Suprapubic skin (tissue), 4 donors: ENCODE measurements around the gene ABHD16B. TPM values are rescaled to one million over a fixed set of nuclear protein-coding genes. Genes with fewer than 3 reads are reported as not detected.
A peak's percentile ranks its signal among the peaks of the same experiment; 100 is the strongest.

Source experiments
- DNase-seq, 2 donors: peaks; one replicate each; pipeline ENCODE4 v3.0.0-alpha.2; 2019; ENCODE audit warnings: low spot score in 2 of 2
- H3K27ac ChIP-seq: fragments of 200-600 bp; sonication (generic); one replicate; pipeline ENCODE4 v1.5.1; 2019
- H3K27me3 ChIP-seq: fragments of 200-600 bp; sonication (generic); one replicate; pipeline ENCODE4 v1.5.1; 2019
- H3K36me3 ChIP-seq: fragments of 200-600 bp; sonication (generic); one replicate; pipeline ENCODE4 v1.5.1; 2019
- H3K4me1 ChIP-seq: fragments of 200-600 bp; sonication (generic); one replicate; pipeline ENCODE4 v1.5.1; 2019
- H3K4me3 ChIP-seq: fragments of 200-600 bp; sonication (generic); one replicate; pipeline ENCODE4 v1.5.1; 2019; ENCODE audit warnings: mild to moderate bottlenecking
- H3K9me3 ChIP-seq: fragments of 200-600 bp; sonication (generic); one replicate; pipeline ENCODE4 v1.5.1; 2019
- EP300 ChIP-seq: sonication (generic); formaldehyde crosslinking; IDR thresholded peaks from one replicate; pipeline ENCODE4 v1.6.1; 2017; ENCODE audit warnings: antibody characterized with exemption
- POLR2A ChIP-seq, 2 donors: fragments of 450-650 bp; IDR thresholded peaks; one replicate each; pipeline ENCODE4 v1.6.1; 2017; ENCODE audit warnings: antibody characterized with exemption in 2 of 2, mild to moderate bottlenecking in 2 of 2, moderate library complexity in 2 of 2
- POLR2AphosphoS5 ChIP-seq, 3 donors: sonication (generic); formaldehyde crosslinking; IDR thresholded peaks; one replicate each; pipeline ENCODE4 v1.6.1; 2017; ENCODE audit warnings: antibody characterized with exemption in 3 of 3
- WGBS: methylation state at CpG from one replicate; pipeline ENCODE4 v1.1.5; 2018; 5-methylcytosine and 5-hydroxymethylcytosine counted together
- total RNA-seq, 4 donors: library from RNA; depleted of rRNA; stranded (reverse); fragments of >200 nt; gene quantifications; one replicate each; pipeline ENCODE4 v1.1.0, GENCODE V29; 2016
- TF ChIP-seq, protein P1 (sequence below), 2 donors: fragments of 200-600 bp in 1 of 2; fragments of 450-650 bp in 1 of 2; sonication (generic) in 1 of 2; IDR thresholded peaks; one replicate each; pipeline ENCODE4 v1.5.1; 2016 to 2019; ENCODE audit warnings: antibody characterized with exemption in 2 of 2, mild to moderate bottlenecking in 1 of 2, moderate library complexity in 1 of 2

The ABHD16B gene
- total RNA-seq, 4 donors from 2014 or later, result not detected

- TF ChIP-seq POLR2A (IDR thresholded peaks at IDR 0.05) (no peak), POLR2AphosphoS5 (IDR thresholded peaks at IDR 0.05) (no peak), EP300 (no peak)
- TF ChIP-seq, protein P1, sequence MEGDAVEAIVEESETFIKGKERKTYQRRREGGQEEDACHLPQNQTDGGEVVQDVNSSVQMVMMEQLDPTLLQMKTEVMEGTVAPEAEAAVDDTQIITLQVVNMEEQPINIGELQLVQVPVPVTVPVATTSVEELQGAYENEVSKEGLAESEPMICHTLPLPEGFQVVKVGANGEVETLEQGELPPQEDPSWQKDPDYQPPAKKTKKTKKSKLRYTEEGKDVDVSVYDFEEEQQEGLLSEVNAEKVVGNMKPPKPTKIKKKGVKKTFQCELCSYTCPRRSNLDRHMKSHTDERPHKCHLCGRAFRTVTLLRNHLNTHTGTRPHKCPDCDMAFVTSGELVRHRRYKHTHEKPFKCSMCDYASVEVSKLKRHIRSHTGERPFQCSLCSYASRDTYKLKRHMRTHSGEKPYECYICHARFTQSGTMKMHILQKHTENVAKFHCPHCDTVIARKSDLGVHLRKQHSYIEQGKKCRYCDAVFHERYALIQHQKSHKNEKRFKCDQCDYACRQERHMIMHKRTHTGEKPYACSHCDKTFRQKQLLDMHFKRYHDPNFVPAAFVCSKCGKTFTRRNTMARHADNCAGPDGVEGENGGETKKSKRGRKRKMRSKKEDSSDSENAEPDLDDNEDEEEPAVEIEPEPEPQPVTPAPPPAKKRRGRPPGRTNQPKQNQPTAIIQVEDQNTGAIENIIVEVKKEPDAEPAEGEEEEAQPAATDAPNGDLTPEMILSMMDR (IDR thresholded peaks at IDR 0.05), result no peak
- peak overlapping the region; percentile 71 for H3K4me3 ChIP-seq
- H3K4me1 ChIP-seq, result peaks cover 43% of the 10 kb centered on the region
These were observed 35.2 kb downstream of the ABHD16B start for GRCh38 chr20:63896264-63897105.

DNA sequence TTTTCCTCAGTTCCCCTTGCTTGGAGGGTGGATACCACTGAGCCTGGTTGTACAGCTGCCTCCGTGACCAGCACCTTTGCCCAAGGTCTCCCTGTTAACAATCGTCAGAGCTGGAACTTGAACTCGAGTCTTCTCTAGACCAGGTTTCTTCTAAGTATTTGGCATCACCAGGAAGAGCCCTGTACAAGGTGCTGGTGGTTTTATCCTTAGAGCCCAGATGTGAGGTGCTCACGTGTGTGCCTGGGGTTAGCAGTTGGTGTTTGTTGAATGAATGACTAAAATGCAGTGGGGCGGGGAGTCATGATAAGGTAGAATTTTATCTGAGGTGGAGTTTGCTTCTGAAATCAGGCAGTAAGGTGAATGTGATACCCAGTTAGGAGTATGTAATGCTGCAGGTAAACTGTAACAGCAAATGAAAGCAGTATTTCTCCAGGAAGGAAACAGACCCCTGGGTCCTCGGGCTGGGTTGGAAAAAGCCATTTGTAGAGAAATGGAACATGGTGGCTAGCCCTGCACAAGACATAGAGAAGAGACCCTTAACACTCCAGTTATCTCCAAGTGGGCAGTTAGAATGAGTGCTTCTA lies 36.8 kb downstream of the ABHD16B start:
- H3K27ac ChIP-seq, result no peak overlapping the region
- no peak for TF ChIP-seq POLR2AphosphoS5 (IDR thresholded peaks at IDR 0.05)
- no peak for TF ChIP-seq EP300
- no peak for TF ChIP-seq POLR2A (IDR thresholded peaks at IDR 0.05)
- no peaks in the 10 kb centered on the region for H3K36me3 ChIP-seq
- no peaks in the 10 kb centered on the region for H3K9me3 ChIP-seq
- 94% methylated on average over 6 of the region's 6 CpGs for WGBS
- H3K4me3 ChIP-seq, result no peak overlapping the region
- no peaks in the 10 kb centered on the region for H3K27me3 ChIP-seq
- DNase-seq, result no peak
- peaks cover 43% of the 10 kb centered on the region for H3K4me1 ChIP-seq

More at GRCh38 chr20:63896264-63897105, 35.2 kb downstream of the ABHD16B start:
- H3K9me3 ChIP-seq, result no peaks in the 10 kb centered on the region
- no peak for DNase-seq
- no peaks in the 10 kb centered on the region for H3K27me3 ChIP-seq
- WGBS, result 13% methylated on average over 18 of the region's 18 CpGs
- peaks cover 5% of the 10 kb centered on the region for H3K36me3 ChIP-seq
- H3K27ac ChIP-seq, result peak overlapping the region; percentile 90

DNA sequence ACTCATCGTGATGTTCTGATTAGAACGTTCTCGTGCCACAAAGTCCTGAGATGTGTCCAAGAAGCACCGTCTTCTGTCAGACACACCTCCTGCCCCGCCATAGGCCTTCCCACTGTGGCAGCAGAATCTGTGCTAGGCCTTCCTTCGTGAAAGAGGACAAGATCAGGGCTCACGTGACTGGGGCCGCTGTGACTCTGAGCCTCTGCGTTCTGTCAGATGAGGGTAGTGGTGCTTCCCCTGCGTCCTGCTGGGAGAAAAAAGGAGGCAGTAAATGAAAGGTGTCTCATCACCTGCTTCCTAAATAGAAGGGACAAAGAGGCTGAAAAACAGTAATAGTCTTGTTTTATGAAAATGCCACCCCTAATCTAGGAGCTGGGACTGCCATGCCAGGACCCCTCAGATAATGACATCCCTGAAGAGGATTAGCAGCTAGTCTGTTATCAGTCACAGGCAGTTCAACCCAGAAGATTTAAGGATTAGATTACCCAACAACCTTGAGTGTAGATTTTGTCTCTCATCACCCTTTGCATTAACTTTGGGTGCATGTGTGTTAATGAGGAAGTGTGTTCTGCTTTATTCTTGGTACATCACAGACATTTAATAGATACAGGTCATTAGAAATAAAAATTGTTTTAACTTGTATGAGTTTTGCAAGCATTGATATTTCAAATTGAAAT lies 37.7 kb downstream of the ABHD16B start:
- TF ChIP-seq, protein P1 (IDR thresholded peaks at IDR 0.05), result no peak
- TF ChIP-seq POLR2AphosphoS5 (IDR thresholded peaks at IDR 0.05), result no peak
- TF ChIP-seq POLR2A (IDR thresholded peaks at IDR 0.05), result no peak
- TF ChIP-seq EP300, result no peak
- no peak for DNase-seq
- Histone ChIP-seq H3K27me3 (no peaks in the 10 kb centered on the region), H3K36me3 (no peaks in the 10 kb centered on the region), H3K9me3 (no peaks in the 10 kb centered on the region), H3K27ac (no peak overlapping the region), H3K4me1 (peaks cover 39% of the 10 kb centered on the region), H3K4me3 (no peak overlapping the region)
- WGBS, result 81% methylated on average over 7 of the region's 10 CpGs

GRCh38 chr20:63900413-63900812 lies 39.1 kb downstream of the ABHD16B start:
- no peak for TF ChIP-seq POLR2A (IDR thresholded peaks at IDR 0.05)
- TF ChIP-seq POLR2AphosphoS5 (IDR thresholded peaks at IDR 0.05), result no peak
- no peak overlapping the region for H3K4me3 ChIP-seq
- H3K27me3 ChIP-seq, result no peaks in the 10 kb centered on the region
- WGBS, result 82% methylated on average over 3 of the region's 3 CpGs
- no peak for DNase-seq
- peaks cover 33% of the 10 kb centered on the region for H3K4me1 ChIP-seq
- peaks cover 3% of the 10 kb centered on the region for H3K36me3 ChIP-seq
- H3K9me3 ChIP-seq, result no peaks in the 10 kb centered on the region
- H3K27ac ChIP-seq, result no peak overlapping the region

DNA sequence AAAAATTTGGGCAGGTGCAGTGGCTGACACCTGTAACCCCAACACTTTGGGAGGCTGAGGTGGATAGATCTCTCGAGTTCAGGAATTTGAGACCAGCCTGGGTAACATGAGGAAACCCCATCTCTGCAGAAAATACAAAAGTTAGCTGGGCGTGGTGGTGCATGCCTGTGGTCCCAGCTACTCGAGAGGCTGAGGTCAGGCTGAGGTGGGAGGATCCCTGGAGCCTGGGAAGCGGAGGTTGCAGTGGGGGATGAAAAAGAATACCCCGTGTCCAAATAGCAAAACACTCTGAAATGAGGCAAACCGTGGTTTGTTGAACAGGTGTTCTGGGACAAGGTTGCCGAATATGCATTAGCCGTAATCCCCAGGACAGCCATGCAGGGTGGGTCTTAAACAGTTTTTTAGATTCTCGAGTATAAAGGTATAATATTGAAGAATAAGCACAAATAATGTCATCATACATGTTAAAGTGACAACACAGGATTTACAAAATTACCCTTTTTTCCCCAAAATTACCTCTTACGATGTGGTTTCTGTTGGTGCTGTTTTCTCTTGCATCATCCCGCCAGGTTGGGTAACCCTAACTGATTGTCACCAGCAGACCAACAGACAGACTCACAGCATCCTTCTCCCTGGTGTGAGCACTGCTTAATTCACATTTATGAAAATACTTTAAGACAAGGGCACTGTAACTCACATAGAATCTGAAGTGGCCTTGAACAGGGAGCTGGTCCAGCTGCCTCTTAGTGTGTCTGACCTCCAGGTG lies 42.7 kb downstream of the ABHD16B start:
- H3K27ac ChIP-seq, result no peak overlapping the region
- H3K4me3 ChIP-seq, result no peak overlapping the region
- no peaks in the 10 kb centered on the region for H3K9me3 ChIP-seq
- no peak for DNase-seq
- H3K36me3 ChIP-seq, result peaks cover 3% of the 10 kb centered on the region
- H3K4me1 ChIP-seq, result peaks cover 9% of the 10 kb centered on the region
- 86% methylated on average over 11 of the region's 11 CpGs for WGBS
- no peaks in the 10 kb centered on the region for H3K27me3 ChIP-seq
- TF ChIP-seq EP300 (no peak), POLR2AphosphoS5 (IDR thresholded peaks at IDR 0.05) (no peak), POLR2A (IDR thresholded peaks at IDR 0.05) (no peak)
- TF ChIP-seq, protein P1 (IDR thresholded peaks at IDR 0.05), result no peak
